Measurements from ENCODE around the gene SH3BGRL2.
"Not testable (repeated sequence)": the region's sequence is repeated elsewhere in the genome, so short reads cannot be mapped to it uniquely, and the experiment has no call there.

Gene SH3BGRL2

GRCh38 chr6:79731471-79731870 is 100.3 kb downstream of the SH3BGRL2 start:
- Histone ChIP-seq H3K36me3 (ENCODE audit: insufficient read depth, low read length) (no peaks in the 10 kb centered on the region), H3K9me3 (ENCODE audit: low read length) (no peaks in the 10 kb centered on the region), H3K27me3 (ENCODE audit: control insufficient read depth in 1 of 2, insufficient read depth in 2 of 2, low read length in 2 of 2) (no peaks in the 10 kb centered on the region), H3K4me3 (ENCODE audit: low read depth in 1 of 2, low read length in 2 of 2) (no peak overlapping the region), H3K27ac (ENCODE audit: low read depth, low read length) (no peak overlapping the region), H3K4me1 (ENCODE audit: insufficient read depth, low read length) (no peaks in the 10 kb centered on the region), H3K9ac (ENCODE audit: low read length) (no peak overlapping the region)

- Histone ChIP-seq H3K4me3 (ENCODE audit: low read depth in 1 of 2, low read length in 2 of 2) (no peak overlapping the region), H3K36me3 (ENCODE audit: insufficient read depth, low read length) (no peaks in the 10 kb centered on the region), H3K4me1 (ENCODE audit: insufficient read depth, low read length) (no peaks in the 10 kb centered on the region), H3K27ac (ENCODE audit: low read depth, low read length) (no peak overlapping the region), H3K27me3 (ENCODE audit: control insufficient read depth in 1 of 2, insufficient read depth in 2 of 2, low read length in 2 of 2) (no peaks in the 10 kb centered on the region), H3K9me3 (ENCODE audit: low read length) (no peaks in the 10 kb centered on the region), H3K9ac (ENCODE audit: low read length) (no peak overlapping the region)
Measured at GRCh38 chr6:79733388-79733787, 102.3 kb downstream of the SH3BGRL2 start.

- Histone ChIP-seq H3K4me3 (ENCODE audit: low read depth in 1 of 2, low read length in 2 of 2) (no peak overlapping the region), H3K9ac (ENCODE audit: low read length) (no peak overlapping the region), H3K4me1 (ENCODE audit: insufficient read depth, low read length) (no peaks in the 10 kb centered on the region), H3K9me3 (ENCODE audit: low read length) (no peaks in the 10 kb centered on the region), H3K27ac (ENCODE audit: low read depth, low read length) (no peak overlapping the region), H3K27me3 (ENCODE audit: control insufficient read depth in 1 of 2, insufficient read depth in 2 of 2, low read length in 2 of 2) (no peaks in the 10 kb centered on the region), H3K36me3 (ENCODE audit: insufficient read depth, low read length) (no peaks in the 10 kb centered on the region)
Measured at GRCh38 chr6:79734374-79734773, 103.2 kb downstream of the SH3BGRL2 start.

- Histone ChIP-seq H3K27me3 (ENCODE audit: control insufficient read depth in 1 of 2, insufficient read depth in 2 of 2, low read length in 2 of 2) (no peaks in the 10 kb centered on the region), H3K9me3 (ENCODE audit: low read length) (no peaks in the 10 kb centered on the region), H3K36me3 (ENCODE audit: insufficient read depth, low read length) (no peaks in the 10 kb centered on the region), H3K27ac (ENCODE audit: low read depth, low read length) (no peak overlapping the region), H3K4me3 (ENCODE audit: low read depth in 1 of 2, low read length in 2 of 2) (no peak overlapping the region), H3K4me1 (ENCODE audit: insufficient read depth, low read length) (no peaks in the 10 kb centered on the region), H3K9ac (ENCODE audit: low read length) (no peak overlapping the region)
Measured at GRCh38 chr6:79735183-79735582, 104.1 kb downstream of the SH3BGRL2 start.

- no peak overlapping the region for H3K27ac ChIP-seq (ENCODE audit: low read depth, low read length)
- H3K4me3 ChIP-seq (ENCODE audit: low read depth in 1 of 2, low read length in 2 of 2), result no peak overlapping the region
- H3K27me3 ChIP-seq (ENCODE audit: control insufficient read depth in 1 of 2, insufficient read depth in 2 of 2, low read length in 2 of 2), result no peaks in the 10 kb centered on the region
- no peaks in the 10 kb centered on the region for H3K36me3 ChIP-seq (ENCODE audit: insufficient read depth, low read length)
- H3K9ac ChIP-seq (ENCODE audit: low read length), result no peak overlapping the region
- H3K4me1 ChIP-seq (ENCODE audit: insufficient read depth, low read length), result no peaks in the 10 kb centered on the region
- H3K9me3 ChIP-seq (ENCODE audit: low read length), result no peaks in the 10 kb centered on the region
Measured at GRCh38 chr6:79737172-79737571, 106.0 kb downstream of the SH3BGRL2 start.

GRCh38 chr6:79742030-79742429 is 110.9 kb downstream of the SH3BGRL2 start:
- Histone ChIP-seq H3K4me1 (ENCODE audit: insufficient read depth, low read length) (no peaks in the 10 kb centered on the region), H3K27me3 (ENCODE audit: control insufficient read depth in 1 of 2, insufficient read depth in 2 of 2, low read length in 2 of 2) (no peaks in the 10 kb centered on the region), H3K9me3 (ENCODE audit: low read length) (no peaks in the 10 kb centered on the region), H3K36me3 (ENCODE audit: insufficient read depth, low read length) (no peaks in the 10 kb centered on the region), H3K4me3 (ENCODE audit: low read depth in 1 of 2, low read length in 2 of 2) (no peak overlapping the region), H3K9ac (ENCODE audit: low read length) (no peak overlapping the region), H3K27ac (ENCODE audit: low read depth, low read length) (no peak overlapping the region)

GRCh38 chr6:79745282-79745681 is 114.2 kb downstream of the SH3BGRL2 start:
- H3K27ac ChIP-seq (ENCODE audit: low read depth, low read length); H3K36me3 ChIP-seq (ENCODE audit: insufficient read depth, low read length); H3K9ac ChIP-seq (ENCODE audit: low read length); H3K4me3 ChIP-seq (ENCODE audit: low read depth in 1 of 2, low read length in 2 of 2); H3K9me3 ChIP-seq (ENCODE audit: low read length); H3K4me1 ChIP-seq (ENCODE audit: insufficient read depth, low read length); H3K27me3 ChIP-seq (ENCODE audit: control insufficient read depth in 1 of 2, insufficient read depth in 2 of 2, low read length in 2 of 2): not testable (repeated sequence)

GRCh38 chr6:79746325-79746724 is 115.2 kb downstream of the SH3BGRL2 start:
- H3K36me3 ChIP-seq (ENCODE audit: insufficient read depth, low read length); H3K9ac ChIP-seq (ENCODE audit: low read length); H3K27ac ChIP-seq (ENCODE audit: low read depth, low read length); H3K27me3 ChIP-seq (ENCODE audit: control insufficient read depth in 1 of 2, insufficient read depth in 2 of 2, low read length in 2 of 2); H3K4me3 ChIP-seq (ENCODE audit: low read depth in 1 of 2, low read length in 2 of 2); H3K9me3 ChIP-seq (ENCODE audit: low read length); H3K4me1 ChIP-seq (ENCODE audit: insufficient read depth, low read length): not testable (repeated sequence)

GRCh38 chr6:79750806-79751205 is 119.7 kb downstream of the SH3BGRL2 start:
- H3K27me3 ChIP-seq (ENCODE audit: control insufficient read depth in 1 of 2, insufficient read depth in 2 of 2, low read length in 2 of 2), result no peaks in the 10 kb centered on the region
- H3K27ac ChIP-seq (ENCODE audit: low read depth, low read length), result no peak overlapping the region
- H3K4me1 ChIP-seq (ENCODE audit: insufficient read depth, low read length), result no peaks in the 10 kb centered on the region
- H3K9ac ChIP-seq (ENCODE audit: low read length), result no peak overlapping the region
- no peaks in the 10 kb centered on the region for H3K36me3 ChIP-seq (ENCODE audit: insufficient read depth, low read length)
- no peaks in the 10 kb centered on the region for H3K9me3 ChIP-seq (ENCODE audit: low read length)
- no peak overlapping the region for H3K4me3 ChIP-seq (ENCODE audit: low read depth in 1 of 2, low read length in 2 of 2)

Data from muscle layer of colon (tissue), 2 donors.